ENCODE measurements around the gene SLAMF7.
"Not testable (repeated sequence)": the region's sequence is repeated elsewhere in the genome, so short reads cannot be mapped to it uniquely, and the experiment has no call there.

The SLAMF7 gene

DNA sequence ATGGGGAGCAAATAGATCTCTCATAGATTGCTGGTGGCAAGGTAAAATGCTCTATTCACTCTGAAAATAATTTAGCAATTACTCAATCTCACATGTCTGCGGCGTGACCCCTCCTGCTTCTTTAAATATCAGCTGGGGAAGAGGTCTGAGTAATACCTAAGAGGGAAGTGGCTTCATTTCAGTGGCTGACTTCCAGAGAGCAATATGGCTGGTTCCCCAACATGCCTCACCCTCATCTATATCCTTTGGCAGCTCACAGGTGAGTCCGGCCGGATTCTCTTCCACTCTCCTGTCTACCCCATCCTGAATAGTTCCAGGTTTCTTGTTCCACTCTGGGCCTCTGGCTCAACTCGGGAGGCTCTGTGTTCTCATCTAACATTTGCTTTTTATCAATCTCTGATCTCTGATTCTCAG, at the start of gene SLAMF7:
Gene SLAMF7, plus strand, starts transcription at position 150 of the 414 bp plus-strand sequence. Its CDS starts 55 bp downstream, at position 205.
- DNase-seq (ENCODE audit: low read depth in 2 of 2): peak in 1 of 2 donors; percentile 48

- not testable (repeated sequence) for DNase-seq (ENCODE audit: low read depth in 2 of 2)
Observed at GRCh38 chr1:160692390-160692789, 46.7 kb upstream of the SLAMF7 start.

DNA sequence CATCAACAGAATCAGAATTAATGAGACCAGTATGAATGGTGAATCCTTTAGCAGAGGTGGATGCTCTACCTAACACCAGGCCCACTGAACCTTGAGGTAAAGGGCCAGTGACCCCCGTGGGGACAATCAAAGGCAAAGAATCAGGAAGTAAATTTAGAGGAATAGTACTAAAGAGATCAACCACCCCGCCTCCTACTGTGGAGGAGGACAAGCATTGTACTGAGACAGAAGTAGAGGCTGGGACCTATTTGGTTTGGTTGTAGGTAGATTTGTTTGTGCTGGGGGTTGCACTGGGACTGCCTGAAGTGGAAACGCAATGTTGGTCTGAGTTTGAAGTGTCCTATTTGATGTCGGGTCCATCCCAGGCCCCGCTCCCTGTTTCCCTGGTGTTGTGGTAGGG, 36.9 kb upstream of the SLAMF7 start:
- no peak for DNase-seq (ENCODE audit: low read depth in 2 of 2)

DNA sequence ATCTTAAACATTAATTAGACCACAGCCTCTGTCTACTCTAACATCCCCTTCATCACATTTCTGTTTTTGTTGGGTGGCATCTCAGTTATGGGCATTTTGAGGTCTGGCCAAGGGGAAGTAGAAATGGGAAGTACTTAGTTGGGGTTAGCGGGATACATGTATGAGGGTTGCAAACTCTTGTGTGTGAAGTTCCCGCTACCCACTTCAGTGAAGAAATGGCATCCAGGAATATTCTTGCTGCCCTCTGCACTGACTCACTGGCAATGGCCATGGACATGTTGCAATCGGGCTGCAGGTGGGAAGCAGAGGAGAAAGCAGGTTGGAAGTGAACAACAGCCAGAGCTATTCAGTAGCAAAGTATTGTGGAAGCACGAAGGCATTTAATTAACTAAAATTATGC, 34.8 kb upstream of the SLAMF7 start:
- DNase-seq (ENCODE audit: low read depth in 2 of 2): no peak

- DNase-seq (ENCODE audit: low read depth in 2 of 2): not testable (repeated sequence)
Observed at GRCh38 chr1:160705212-160705621, 33.8 kb upstream of the SLAMF7 start.

GRCh38 chr1:160705742-160706141, 33.3 kb upstream of the SLAMF7 start:
- DNase-seq (ENCODE audit: low read depth in 2 of 2): no peak

- no peak for DNase-seq (ENCODE audit: low read depth in 2 of 2)
Observed at GRCh38 chr1:160706526-160707235, 32.4 kb upstream of the SLAMF7 start.

- DNase-seq (ENCODE audit: low read depth in 2 of 2): no peak
Observed at GRCh38 chr1:160707236-160708064, 31.6 kb upstream of the SLAMF7 start.

- no peak for DNase-seq (ENCODE audit: low read depth in 2 of 2)
Observed at GRCh38 chr1:160708118-160708517, 30.9 kb upstream of the SLAMF7 start.

DNA sequence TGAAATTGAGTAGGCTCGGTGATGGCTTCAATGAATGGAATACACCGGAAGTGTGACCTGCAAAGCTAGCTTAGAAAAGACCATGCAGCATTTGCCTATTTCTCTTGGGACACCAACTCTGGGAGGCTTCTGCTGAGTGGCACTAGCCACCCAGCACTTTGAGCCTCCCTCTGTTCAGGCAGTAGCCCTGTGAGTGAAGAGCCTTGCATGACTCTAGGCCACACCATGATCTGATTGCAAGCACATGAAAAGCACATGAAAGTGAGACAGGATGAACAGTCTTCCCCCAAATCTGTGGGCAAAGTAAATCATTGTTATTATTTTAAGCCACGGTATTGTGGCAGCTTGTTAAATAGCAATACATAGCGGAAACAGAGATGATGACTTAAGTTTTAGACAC, 30.2 kb upstream of the SLAMF7 start:
- DNase-seq (ENCODE audit: low read depth in 2 of 2): no peak

DNA sequence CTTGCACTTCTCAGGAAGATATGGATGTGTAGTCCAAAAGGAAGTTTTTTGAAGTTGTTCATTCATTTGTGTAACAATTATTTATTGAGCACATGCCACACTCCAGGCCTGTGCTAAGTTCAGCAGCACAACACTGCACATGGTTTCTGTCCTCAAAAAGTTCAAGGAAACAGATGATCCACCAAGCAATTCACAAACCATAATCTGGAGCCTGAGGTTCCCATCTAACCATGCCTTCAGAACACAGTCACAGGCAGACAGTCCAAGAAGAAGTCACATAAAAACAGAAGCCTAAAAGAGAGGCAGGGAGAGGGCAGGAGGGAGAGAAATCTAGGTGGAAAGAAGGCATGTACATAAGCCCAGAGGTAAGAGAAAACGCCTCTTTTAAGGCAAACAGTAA, 29.3 kb upstream of the SLAMF7 start:
- no peak for DNase-seq (ENCODE audit: low read depth in 2 of 2)

GRCh38 chr1:160710517-160711252, 28.4 kb upstream of the SLAMF7 start:
- no peak for DNase-seq (ENCODE audit: low read depth in 2 of 2)

GRCh38 chr1:160711276-160711601, 27.8 kb upstream of the SLAMF7 start:
- DNase-seq (ENCODE audit: low read depth in 2 of 2): no peak

- no peak for DNase-seq (ENCODE audit: low read depth in 2 of 2)
Observed at GRCh38 chr1:160711602-160712311, 27.3 kb upstream of the SLAMF7 start, which contains the start of gene CD48. CD48 (minus strand) TSS chr1:160711822; CDS start chr1:160711763, 59 bp downstream.

GRCh38 chr1:160712525-160713080, 26.4 kb upstream of the SLAMF7 start:
- not testable (repeated sequence) for DNase-seq (ENCODE audit: low read depth in 2 of 2)

DNA sequence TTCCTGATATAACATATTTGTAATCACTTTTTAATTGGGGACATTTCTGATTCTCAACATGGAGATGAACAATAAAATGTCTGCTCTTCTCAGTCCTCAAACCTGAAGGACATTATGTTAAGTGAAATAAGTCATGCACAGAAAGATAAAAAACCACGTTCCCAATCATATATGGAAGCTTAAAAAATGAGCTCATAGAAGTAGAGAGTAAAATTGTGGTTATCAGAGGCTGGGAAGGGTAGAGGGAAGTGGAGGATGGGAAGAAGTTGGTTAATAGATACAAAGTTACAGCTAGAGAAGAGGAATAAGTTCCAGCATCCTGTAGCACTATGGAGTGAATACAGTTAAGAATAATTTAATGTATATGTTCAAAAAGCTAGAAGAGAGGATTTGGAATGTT, 25.9 kb upstream of the SLAMF7 start:
- DNase-seq (ENCODE audit: low read depth in 2 of 2): no peak

DNA sequence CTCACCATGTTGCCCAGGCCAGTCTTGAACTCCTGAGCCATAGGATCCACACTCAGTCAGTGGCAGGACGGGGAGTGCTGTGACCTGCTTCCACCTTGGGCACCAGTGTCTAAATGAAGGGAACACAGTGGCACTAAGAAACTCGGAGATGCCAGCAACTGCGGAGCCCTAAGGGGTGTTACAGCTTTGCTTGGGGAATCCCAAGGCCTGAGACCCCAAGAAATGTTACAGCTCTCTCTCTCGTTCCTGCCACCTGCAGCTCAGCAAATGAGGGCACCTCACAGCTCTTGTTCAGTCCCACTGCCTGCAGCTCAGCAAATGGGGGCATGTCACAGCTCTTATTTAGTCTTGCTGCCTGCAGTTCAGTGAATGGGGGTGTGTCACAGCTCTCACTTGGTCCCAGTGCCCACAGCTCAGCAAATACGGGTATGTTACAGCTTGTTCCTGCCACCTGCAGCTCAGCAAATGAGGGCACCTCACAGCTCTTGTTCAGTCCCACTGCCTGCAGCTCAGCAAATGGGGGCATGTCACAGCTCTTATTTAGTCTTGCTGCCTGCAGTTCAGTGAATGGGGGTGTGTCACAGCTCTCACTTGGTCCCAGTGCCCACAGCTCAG, 24.9 kb upstream of the SLAMF7 start:
- DNase-seq (ENCODE audit: low read depth in 2 of 2): not testable (repeated sequence)

DNA sequence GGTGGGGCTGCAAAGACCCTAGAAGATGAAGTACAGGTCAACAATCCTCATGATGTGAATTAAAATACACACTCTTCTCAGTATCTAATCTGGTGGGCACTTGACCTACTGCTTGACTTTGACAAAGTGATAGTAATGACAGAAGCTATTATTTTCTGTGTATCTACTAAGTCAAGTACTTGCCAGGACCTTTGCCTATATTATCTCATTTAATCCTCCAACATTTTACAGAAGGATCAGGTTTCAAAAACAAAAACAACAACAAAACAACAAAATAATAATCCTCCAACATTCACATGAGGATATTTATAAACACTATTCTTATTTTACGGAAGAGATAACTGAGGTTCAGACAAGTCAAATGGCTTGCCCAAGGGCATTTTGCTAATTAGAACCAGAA, 23.0 kb upstream of the SLAMF7 start:
- DNase-seq (ENCODE audit: low read depth in 2 of 2): no peak

- DNase-seq (ENCODE audit: low read depth in 2 of 2): no peak
Observed at GRCh38 chr1:160717306-160717705, 21.7 kb upstream of the SLAMF7 start.

DNA sequence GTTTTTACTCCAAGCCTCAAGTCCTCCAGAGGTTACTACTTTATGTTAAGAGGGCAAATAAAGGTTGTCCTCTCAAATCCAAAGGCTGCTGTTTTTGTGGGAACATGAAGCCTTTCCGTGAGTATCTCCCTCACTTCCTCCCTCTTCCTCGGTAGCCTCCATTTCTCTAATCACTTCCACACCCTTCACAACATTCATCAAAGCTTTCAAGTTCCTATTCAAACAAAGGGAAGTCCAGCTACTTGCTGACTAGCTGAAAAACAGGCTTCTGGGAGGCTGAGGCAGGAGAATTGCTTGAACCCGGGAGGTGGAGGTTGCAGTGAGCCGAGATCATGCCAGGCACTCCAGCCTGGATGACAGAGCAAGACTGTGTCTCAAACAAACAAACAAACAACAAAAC, 20.8 kb upstream of the SLAMF7 start:
- DNase-seq (ENCODE audit: low read depth in 2 of 2): no peak
